COR-L47 (cell line): ENCODE data around the gene PRKG1.
"Not testable (repeated sequence)": the region's sequence is repeated elsewhere in the genome, so short reads cannot be mapped to it uniquely, and the experiment has no call there.

Source experiments
- DNase-seq: peaks from one replicate; lab custom pipeline; 2025; lab: John Stamatoyannopoulos, UW

PRKG1 gene

DNA sequence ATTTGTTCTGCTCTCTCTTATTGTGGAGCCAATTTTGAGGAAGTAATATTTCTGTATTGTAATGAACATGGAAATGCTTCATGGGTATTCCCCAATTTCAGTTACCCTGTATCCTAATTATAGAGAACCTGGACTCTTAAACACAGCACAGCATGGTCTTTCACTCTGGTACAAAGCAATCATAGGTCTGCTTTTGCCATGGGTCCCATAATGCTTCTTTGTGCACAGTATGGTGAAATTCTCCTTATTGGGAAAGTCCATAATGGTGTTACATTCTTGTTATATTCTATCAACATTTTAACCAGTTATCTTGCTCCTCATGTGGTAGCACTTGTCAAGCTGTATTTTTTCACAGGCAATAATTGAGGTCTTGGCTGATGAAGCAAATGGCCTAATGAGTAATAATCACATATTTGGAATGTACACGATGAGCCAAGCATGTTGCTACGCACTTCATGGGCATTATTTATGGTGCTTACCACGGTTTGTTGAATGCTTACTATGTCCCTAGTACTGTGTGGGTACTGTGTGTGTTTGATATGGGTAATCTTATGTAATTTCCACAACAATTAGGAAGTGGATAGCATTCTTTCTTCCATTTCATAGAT is 42.9 kb downstream of the PRKG1 start:
- no peak for DNase-seq

GRCh38 chr10:51117794-51118193 is 43.5 kb downstream of the PRKG1 start:
- DNase-seq, result no peak

DNA sequence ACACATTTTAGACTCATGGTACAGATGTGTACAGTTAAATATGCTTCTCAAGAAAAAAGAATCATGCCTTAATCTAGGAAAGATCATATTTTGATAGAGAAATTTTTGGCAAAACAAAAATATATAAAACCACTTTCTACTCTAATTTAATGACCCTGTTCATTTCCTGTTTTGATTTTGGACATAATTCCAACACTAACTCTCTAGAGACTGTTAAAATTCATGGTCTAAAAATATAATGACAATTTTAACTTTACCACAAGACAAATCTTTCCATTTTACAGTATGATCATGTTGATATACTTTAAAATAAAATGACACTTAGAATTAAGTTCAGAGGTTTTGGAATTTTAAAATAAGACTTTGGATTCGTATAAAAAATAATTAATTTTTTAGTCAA is 45.2 kb downstream of the PRKG1 start:
- no peak for DNase-seq

DNA sequence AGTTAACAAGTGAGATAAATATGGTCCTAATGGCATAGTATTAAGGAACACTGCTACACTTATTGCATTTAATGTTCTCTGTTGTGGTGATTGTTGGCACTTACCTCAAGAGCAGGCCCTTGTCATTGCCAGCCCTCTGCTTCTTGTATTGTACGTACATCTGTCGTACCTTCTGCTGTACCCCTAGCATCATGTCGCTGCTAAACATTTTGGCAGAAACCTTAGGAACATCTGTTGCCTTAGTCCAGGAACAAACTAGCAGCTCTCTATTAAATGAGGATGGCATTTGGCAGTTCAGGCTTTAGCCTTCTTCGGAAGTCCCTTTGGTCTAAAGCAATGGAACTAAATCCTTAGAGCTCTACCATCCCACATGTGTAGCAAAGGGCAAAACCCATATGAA is 47.6 kb downstream of the PRKG1 start:
- no peak for DNase-seq

- DNase-seq, result no peak
Observed at GRCh38 chr10:51124852-51125251, 50.6 kb downstream of the PRKG1 start.

GRCh38 chr10:51125518-51125917 is 51.2 kb downstream of the PRKG1 start:
- DNase-seq, result no peak

DNA sequence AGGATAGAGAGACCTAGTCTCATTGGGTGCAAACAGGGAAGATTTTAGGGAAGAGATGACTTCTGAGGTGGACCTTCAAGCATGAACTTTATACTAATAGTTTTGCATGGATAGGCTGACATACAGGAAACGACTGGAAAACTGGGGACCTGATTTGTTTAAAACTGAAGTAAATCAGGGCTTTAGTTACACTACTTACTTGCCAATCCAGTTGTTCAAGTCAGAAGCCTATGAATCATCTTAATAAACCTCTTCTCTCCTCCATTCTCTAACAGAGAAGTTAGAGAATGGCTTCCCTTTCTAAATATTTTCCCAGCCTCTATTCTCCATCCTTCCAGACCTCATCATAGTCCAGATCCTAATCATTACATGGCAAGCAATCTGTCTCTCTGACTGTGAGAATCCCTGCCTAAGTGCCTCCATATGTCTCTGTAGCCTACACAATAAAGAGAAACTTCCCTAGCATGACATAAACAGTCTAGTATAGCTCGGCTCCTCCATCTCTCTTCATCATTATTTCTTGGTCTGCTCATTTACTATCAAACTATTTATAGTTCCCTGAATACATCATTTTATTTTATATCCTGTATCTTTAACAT is 55.8 kb downstream of the PRKG1 start:
- DNase-seq, result no peak

DNA sequence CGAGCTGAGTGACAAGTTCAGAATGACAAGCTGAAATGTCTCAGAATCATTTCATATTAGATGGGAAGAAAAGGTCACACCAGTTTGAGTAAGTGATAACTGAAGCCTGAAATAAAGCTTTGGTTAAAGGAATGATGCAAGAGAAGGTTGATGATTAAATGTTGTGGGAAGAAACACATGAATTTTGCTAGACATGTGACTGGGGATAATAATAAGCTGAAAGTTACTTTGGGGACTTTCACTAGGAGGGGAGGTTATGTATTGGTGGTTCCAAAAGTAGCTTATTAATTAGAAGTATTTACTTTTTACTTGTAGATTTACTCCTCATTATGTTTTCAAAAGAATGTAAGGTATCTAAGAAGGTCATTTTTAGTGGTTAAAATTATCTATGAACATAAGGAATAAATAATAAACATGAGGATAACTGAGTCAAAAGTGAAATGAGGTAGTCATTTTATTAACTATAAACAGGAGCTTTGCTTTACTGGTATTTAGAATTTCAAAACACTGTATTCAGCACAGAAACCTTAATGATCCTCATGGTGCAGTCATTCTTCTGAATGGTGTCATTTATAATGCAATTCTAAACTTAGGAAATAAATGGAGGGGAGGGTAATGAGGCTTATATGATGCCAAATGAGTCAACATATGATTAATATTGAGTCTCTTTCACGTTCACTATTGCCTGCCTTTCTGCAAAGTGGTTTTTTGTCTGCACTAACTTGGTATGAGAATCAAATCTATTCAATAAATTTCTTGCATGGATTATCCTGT is 63.7 kb downstream of the PRKG1 start:
- DNase-seq, result no peak

DNA sequence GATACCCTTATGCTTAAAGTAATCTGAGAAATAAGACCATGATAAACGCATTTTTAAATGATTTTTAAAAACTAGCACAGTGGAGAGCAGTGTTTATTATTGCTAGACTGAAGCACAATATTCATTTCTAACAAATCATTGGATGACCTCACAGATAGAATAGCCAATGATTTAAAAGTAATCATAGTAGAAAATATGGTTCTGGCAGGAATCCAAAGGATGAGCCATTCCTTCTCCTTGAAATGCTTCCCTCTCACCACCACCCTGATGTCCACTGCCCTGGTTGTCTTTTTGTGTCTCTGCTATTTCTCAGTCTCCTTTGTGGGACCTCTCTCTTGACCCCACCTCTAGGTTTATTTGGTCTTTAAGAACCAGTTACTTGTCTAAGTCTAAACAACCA is 64.9 kb downstream of the PRKG1 start:
- DNase-seq, result no peak

DNA sequence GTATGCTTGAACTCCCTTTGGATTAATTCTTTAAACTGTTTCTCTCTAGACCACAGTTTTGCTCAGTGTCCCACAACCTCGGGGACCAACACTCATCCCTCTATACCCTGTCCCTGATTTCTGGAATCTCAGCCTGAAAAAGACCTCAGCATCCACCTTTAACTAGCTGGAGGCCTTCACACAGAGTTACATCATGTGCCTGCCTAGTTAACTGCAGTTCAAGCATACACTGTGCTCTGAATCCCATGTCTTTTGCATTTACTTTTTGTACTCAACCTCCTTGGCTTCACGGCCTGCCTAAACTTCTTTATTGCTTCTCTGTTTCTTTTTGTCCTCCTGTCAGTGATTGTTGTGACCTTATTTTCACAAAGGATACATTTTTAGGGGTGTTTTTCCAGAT is 66.7 kb downstream of the PRKG1 start:
- DNase-seq, result no peak

GRCh38 chr10:51144161-51144781 is 70.0 kb downstream of the PRKG1 start:
- DNase-seq, result no peak

DNA sequence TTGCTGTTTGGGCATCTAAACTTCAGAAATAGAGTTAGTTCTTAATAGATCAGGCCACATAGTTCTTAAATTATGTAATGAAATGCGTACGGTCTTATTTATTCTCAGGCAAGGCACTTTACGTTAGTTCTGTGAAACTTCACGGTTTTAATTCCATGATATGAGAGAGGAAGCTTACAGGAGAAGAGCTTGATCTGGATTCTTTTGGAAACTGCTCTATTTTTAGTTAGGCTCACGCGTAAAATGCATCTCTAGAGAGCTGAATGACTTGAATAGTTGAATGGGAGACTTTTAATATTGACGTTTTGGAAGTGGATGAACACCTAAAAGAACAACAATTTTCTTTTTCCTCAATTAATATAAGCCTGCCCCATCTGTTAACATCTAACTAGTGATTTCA is 71.1 kb downstream of the PRKG1 start:
- no peak for DNase-seq

- no peak for DNase-seq
Observed at GRCh38 chr10:51147644-51148399, 73.5 kb downstream of the PRKG1 start.

DNA sequence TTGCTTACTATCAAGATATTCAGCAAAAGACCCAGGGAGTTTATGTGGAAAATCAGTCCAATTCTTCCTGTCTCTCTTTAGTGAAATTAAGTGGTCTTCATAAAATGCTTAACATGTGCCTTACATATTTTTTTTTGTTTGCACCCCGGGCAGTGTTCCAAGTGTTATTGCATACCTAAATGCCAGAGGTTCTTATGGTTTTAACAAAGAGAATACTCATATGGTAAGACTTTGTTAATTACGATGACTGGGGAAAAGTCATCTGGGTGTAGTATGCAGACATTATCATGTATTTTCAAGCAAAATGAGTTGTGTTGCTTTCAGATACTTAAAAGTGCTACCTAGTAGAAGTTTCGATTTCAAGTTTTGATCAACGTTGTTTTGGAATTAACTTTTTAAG is 82.6 kb downstream of the PRKG1 start:
- no peak for DNase-seq

GRCh38 chr10:51158832-51159231 is 84.5 kb downstream of the PRKG1 start:
- DNase-seq, result no peak

DNA sequence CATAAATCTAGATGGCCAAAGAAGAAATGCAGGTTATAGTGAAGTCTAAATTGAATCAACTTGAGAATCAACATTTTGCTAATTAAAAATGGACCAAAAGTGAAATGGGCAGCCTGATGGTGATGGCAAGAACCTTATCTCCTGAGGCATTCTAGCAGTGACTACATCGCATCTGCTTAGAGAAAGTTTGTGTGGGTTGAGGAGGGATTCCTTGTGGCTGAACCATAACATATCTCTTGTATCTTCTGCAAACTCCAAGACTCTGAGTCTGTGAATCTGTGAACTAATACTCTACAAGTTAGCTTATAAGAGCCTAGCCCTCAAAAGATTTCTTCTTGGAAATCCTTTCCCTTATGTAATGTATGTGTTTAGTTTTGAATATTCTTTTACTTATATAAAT is 85.6 kb downstream of the PRKG1 start:
- DNase-seq, result no peak

- no peak for DNase-seq
Observed at GRCh38 chr10:51162002-51162401, 87.7 kb downstream of the PRKG1 start.

DNA sequence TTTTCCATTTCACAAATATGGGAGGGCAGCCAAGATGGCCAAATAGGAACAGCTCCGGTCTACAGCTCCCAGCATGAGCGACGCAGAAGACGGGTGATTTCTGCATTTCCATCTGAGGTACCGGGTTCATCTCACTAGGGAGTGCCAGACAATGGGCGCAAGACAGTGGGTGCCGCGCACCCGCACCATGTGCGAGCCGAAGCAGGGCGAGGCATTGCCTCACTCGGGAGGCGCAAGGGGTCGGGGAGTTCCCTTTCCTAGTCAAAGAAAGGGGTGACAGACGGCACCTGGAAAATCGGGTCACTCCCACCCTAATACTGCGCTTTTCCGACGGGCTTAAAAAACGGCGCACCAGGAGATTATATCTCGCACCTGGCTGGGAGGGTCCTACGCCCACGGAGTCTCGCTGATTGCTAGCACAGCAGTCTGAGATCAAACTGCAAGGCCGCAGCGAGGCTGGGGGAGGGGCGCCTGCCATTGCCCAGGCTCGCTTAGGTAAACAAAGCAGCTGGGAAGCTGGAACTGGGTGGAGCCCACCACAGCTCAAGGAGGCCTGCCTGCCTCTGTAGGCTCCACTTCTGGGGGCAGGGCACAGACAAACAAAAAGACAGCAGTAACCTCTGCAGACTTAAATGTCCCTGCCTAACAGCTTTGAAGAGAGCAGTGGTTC is 89.2 kb downstream of the PRKG1 start:
- DNase-seq, result not testable (repeated sequence)

DNA sequence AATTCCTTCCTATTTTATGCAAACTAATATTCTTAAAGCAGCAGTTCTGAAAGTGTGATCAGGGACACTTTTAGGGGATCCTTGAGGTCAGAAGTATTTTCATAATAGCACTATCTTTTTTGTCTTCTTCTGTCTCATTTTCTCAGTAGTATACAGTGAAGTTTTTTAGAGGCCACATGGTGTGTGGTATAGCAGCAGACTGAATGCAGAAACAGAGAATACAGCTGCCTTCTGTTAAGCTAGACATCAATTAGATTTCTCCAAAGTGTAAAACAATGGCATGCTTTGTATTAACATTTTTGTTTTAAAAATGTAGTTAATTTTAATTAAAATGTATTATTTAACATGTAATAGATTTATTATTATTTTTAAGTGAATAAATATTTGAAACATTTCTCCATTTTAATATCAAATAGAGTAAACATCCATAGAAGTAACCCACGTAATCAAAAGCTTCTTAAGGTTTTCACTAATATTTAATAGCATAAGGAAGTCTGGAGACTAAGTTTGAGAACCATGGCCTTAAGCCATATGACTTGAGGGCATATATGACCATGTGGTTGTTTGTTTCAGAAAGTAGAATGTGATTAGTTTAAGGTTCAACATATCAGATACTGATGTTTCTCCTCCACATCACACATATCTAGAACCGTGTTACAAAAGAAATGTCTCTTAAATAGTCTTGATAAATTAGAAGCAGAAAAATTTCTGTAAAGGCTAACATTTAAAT is 94.0 kb downstream of the PRKG1 start:
- no peak for DNase-seq

DNA sequence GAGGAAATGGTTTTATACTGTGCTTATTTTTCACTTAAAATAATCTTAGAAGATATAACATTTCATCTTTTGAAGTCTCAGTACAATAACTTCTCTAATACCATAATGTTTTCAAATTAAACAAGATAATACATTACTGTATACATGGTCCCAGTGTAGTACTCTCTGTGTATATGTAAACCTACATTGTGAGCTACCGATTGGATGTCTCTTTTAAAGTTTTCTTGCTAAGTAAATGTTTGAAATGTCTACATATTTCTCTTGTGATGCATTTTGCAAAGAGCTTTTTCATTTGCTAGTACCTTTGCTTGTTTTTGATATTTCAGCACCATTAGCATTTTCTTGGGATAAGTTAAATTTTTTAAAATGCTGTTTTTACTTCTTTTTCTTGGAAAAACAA is 94.8 kb downstream of the PRKG1 start:
- no peak for DNase-seq
